ENCODE measurements around the gene MAMDC4. TPM values are rescaled to one million over a fixed set of nuclear protein-coding genes. Genes with fewer than 3 reads are reported as not detected.

The MAMDC4 gene
- total and polyA plus RNA-seq, 2 experiments from 2014 or later: 1.7 to 6.8 TPM

- TF ChIP-seq ETS1 (IDR thresholded peaks at IDR 0.05) (no peak), ZNF114 (CRISPR knock-in tag; IDR thresholded peaks at IDR 0.05) (no peak), STAT1 (IDR thresholded peaks at IDR 0.05; ENCODE audit: unreplicated experiment) (no peak), POLR2AphosphoS5 (IDR thresholded peaks at IDR 0.05; ENCODE audit: low read depth) (no peak), REST (IDR thresholded peaks at IDR 0.05; ENCODE audit: unreplicated experiment) (no peak), JUNB (IDR thresholded peaks at IDR 0.05; ENCODE audit: unreplicated experiment) (no peak), CREB1 (CRISPR knock-in tag; IDR thresholded peaks at IDR 0.05; ENCODE audit: low read depth) (no peak), EZH2phosphoT487 (IDR thresholded peaks at IDR 0.05; ENCODE audit: unreplicated experiment) (no peak), EZH2 (IDR thresholded peaks at IDR 0.05; ENCODE audit: low read depth, unreplicated experiment) (no peak), CTCF (conservative IDR thresholded peaks at IDR 0.05; ENCODE audit: low read depth in 2 of 2) (no peak)
These were observed 24.2 kb upstream of the MAMDC4 start (continued) for GRCh38 chr9:136827794-136828473.

GRCh38 chr9:136828474-136829140, 23.5 kb upstream of the MAMDC4 start:
- no peak for ATAC-seq
- no peaks in the 10 kb centered on the region for H3K4me1 ChIP-seq (ENCODE audit: insufficient read depth)
- no peak overlapping the region for H3K4me3 ChIP-seq
- H3K27ac ChIP-seq (ENCODE audit: low read depth): no peak overlapping the region
- peaks cover 5% of the 10 kb centered on the region for H3K27me3 Mint-ChIP-seq (ENCODE audit: insufficient read depth, low read depth, poor library complexity)
- DNase-seq (ENCODE audit: low spot score): no peak
- no peaks in the 10 kb centered on the region for H3K4me1 Mint-ChIP-seq
- H3K79me2 ChIP-seq (replicated peaks; ENCODE audit: insufficient read depth): no peaks in the 10 kb centered on the region
- TF ChIP-seq EZH2 (IDR thresholded peaks at IDR 0.05; ENCODE audit: low read depth, unreplicated experiment) (no peak), ZNF331 (CRISPR knock-in tag; IDR thresholded peaks at IDR 0.05; ENCODE audit: low read depth) (no peak), EZH2phosphoT487 (IDR thresholded peaks at IDR 0.05; ENCODE audit: unreplicated experiment) (no peak)
- no peaks in the 10 kb centered on the region for H3K9me2 ChIP-seq (ENCODE audit: insufficient read depth)
- H3K27me3 ChIP-seq (ENCODE audit: insufficient read depth): no peaks in the 10 kb centered on the region
- H3K9me3 Mint-ChIP-seq: no peaks in the 10 kb centered on the region
- H4K20me1 ChIP-seq (replicated peaks; ENCODE audit: insufficient read depth): no peaks in the 10 kb centered on the region; the same call in none of the 2 replicates
- peaks cover 5% of the 10 kb centered on the region; the same call in 1 of the 2 replicates for H3F3A ChIP-seq (replicated peaks; ENCODE audit: low read depth)
- no peak overlapping the region for H3K27ac Mint-ChIP-seq
- H3K4me3 Mint-ChIP-seq: no peak overlapping the region
- H3K36me3 Mint-ChIP-seq (ENCODE audit: low read depth): peaks cover 41% of the 10 kb centered on the region
- no peak overlapping the region for H3K4me2 ChIP-seq
- no peak overlapping the region for H2AFZ ChIP-seq
- no peaks in the 10 kb centered on the region for H3K36me3 ChIP-seq (ENCODE audit: insufficient read depth)

Measured in GM23338 (cell line).